ENCODE results near the gene SMG9.

SMG9 gene

DNA sequence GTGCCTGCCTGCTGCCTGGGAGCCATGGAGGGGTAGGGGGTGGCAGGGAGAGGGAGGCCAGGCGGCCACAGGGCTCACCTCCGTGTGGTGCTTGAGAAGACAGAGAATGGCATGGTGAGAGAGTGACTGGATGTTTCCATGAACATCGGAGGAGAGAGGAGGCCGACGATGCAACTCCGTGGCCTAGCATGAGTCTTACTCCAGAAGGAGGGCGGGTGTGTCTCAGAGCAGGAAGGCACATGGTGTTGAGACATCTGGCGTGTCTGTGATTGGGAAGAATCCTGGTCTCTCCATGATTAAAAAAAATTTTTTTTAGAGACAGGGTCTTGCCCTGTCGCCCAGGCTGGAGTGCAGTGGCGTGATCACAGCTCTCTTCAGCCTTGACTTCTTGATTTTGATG, 33.8 kb downstream of the SMG9 start:
- H3K9me3 ChIP-seq (ENCODE audit: control insufficient read depth, insufficient read depth, low read depth, low read length) = no peaks in the 10 kb centered on the region
- TF ChIP-seq, protein P1, sequence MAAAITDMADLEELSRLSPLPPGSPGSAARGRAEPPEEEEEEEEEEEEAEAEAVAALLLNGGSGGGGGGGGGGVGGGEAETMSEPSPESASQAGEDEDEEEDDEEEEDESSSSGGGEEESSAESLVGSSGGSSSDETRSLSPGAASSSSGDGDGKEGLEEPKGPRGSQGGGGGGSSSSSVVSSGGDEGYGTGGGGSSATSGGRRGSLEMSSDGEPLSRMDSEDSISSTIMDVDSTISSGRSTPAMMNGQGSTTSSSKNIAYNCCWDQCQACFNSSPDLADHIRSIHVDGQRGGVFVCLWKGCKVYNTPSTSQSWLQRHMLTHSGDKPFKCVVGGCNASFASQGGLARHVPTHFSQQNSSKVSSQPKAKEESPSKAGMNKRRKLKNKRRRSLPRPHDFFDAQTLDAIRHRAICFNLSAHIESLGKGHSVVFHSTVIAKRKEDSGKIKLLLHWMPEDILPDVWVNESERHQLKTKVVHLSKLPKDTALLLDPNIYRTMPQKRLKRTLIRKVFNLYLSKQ (tag by site-specific recombination; IDR thresholded peaks at IDR 0.05; ENCODE audit: borderline replicate concordance) = no peak
- no peak for TF ChIP-seq ZNF341 (tag by site-specific recombination; IDR thresholded peaks at IDR 0.05; ENCODE audit: low read depth)
- 0 out of 2 replicates have a peak, but pooled peaks have one; percentile 4 for TF ChIP-seq ZIC2 (tag by site-specific recombination; IDR thresholded peaks at IDR 0.05)
- TF ChIP-seq ZNF133 (tag by site-specific recombination; IDR thresholded peaks at IDR 0.05) = no peak
- no peak for TF ChIP-seq MEIS1 (CRISPR knock-in tag; IDR thresholded peaks at IDR 0.05; ENCODE audit: borderline replicate concordance)
- TF ChIP-seq ZSCAN23 (tag by site-specific recombination; IDR thresholded peaks at IDR 0.05) = no peak
- no peak for TF ChIP-seq ZNF155 (tag by site-specific recombination; IDR thresholded peaks at IDR 0.05)
- ChIA-PET CTCF (interaction anchor here (0.6 to 5.7 kb wide), 7 partner anchors 8 to 863 kb away, joined by 3 to 36 read pairs (median 8); partner anchors contain the start of gene PLAUR), POLR2A (interaction anchor here (1.4 to 3.3 kb wide), 2 partner anchors 52 to 53 kb away, joined by 4 to 15 read pairs; no protein-coding TSS in a partner anchor)
- H3K36me3 ChIP-seq (ENCODE audit: control insufficient read depth in 2 of 2, insufficient read depth in 1 of 2, low read length in 2 of 2) = no peaks in the 10 kb centered on the region; a peak in 1 of 3 replicates
- H3K27ac ChIP-seq (ENCODE audit: extremely low read depth, low read depth, low read length) = no peak overlapping the region
- no peaks in the 10 kb centered on the region for H3K4me1 ChIP-seq (ENCODE audit: control insufficient read depth, insufficient read depth, low read length)
- no peak overlapping the region for H3K4me3 ChIP-seq (ENCODE audit: low read depth, low read length)

DNA sequence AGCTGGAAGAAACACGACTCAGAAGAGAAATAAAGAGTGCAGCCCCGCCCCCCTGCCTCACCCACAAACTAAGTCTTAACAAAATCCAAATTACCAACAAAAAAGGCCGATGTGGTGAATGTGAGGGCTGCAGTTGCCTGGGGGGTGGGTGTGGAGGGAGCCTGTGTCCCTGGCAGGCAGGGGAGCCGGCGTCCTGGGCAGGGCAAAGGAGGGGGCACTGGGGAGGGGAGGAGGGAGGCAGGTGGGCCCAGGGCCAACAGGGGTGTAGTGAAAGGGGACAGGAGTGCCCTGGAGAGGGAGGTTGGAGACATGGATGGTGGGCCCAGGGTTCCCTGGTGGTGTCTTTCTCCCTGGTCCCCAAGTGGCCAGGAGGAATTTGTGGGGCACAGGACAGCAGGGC, 34.8 kb downstream of the SMG9 start:
- H3K9me3 ChIP-seq (ENCODE audit: control insufficient read depth, insufficient read depth, low read depth, low read length) = no peaks in the 10 kb centered on the region
- H3K27ac ChIP-seq (ENCODE audit: extremely low read depth, low read depth, low read length) = no peak overlapping the region
- CTCF ChIA-PET = interaction anchor here (0.5 to 0.6 kb wide), 3 partner anchors 13 to 125 kb away, joined by 3 to 4 read pairs (median 3); no protein-coding TSS in a partner anchor
- POLR2A ChIA-PET = interaction anchor here (1.4 kb wide), 1 partner anchor 51 kb away, joined by 4 read pairs; no protein-coding TSS in a partner anchor
- TF ChIP-seq KLF1 (tag by site-specific recombination; IDR thresholded peaks at IDR 0.05) (peak; percentile 95), ZNF558 (tag by site-specific recombination; IDR thresholded peaks at IDR 0.05) (no peak), ZIC2 (tag by site-specific recombination; IDR thresholded peaks at IDR 0.05) (0 out of 2 replicates have a peak, but pooled peaks have one; percentile 10), ZFP69B (tag by site-specific recombination; IDR thresholded peaks at IDR 0.05) (peak; percentile 62; the same call in 1 of the 2 replicates)
- TF ChIP-seq, protein P2, sequence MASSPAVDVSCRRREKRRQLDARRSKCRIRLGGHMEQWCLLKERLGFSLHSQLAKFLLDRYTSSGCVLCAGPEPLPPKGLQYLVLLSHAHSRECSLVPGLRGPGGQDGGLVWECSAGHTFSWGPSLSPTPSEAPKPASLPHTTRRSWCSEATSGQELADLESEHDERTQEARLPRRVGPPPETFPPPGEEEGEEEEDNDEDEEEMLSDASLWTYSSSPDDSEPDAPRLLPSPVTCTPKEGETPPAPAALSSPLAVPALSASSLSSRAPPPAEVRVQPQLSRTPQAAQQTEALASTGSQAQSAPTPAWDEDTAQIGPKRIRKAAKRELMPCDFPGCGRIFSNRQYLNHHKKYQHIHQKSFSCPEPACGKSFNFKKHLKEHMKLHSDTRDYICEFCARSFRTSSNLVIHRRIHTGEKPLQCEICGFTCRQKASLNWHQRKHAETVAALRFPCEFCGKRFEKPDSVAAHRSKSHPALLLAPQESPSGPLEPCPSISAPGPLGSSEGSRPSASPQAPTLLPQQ (tag by site-specific recombination; IDR thresholded peaks at IDR 0.05) = peak; percentile 84
- TF ChIP-seq, protein P3, sequence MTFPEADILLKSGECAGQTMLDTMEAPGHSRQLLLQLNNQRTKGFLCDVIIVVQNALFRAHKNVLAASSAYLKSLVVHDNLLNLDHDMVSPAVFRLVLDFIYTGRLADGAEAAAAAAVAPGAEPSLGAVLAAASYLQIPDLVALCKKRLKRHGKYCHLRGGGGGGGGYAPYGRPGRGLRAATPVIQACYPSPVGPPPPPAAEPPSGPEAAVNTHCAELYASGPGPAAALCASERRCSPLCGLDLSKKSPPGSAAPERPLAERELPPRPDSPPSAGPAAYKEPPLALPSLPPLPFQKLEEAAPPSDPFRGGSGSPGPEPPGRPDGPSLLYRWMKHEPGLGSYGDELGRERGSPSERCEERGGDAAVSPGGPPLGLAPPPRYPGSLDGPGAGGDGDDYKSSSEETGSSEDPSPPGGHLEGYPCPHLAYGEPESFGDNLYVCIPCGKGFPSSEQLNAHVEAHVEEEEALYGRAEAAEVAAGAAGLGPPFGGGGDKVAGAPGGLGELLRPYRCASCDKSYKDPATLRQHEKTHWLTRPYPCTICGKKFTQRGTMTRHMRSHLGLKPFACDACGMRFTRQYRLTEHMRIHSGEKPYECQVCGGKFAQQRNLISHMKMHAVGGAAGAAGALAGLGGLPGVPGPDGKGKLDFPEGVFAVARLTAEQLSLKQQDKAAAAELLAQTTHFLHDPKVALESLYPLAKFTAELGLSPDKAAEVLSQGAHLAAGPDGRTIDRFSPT (tag by site-specific recombination; IDR thresholded peaks at IDR 0.05) = 0 out of 2 replicates have a peak, but pooled peaks have one; percentile 10
- TF ChIP-seq, protein P4, sequence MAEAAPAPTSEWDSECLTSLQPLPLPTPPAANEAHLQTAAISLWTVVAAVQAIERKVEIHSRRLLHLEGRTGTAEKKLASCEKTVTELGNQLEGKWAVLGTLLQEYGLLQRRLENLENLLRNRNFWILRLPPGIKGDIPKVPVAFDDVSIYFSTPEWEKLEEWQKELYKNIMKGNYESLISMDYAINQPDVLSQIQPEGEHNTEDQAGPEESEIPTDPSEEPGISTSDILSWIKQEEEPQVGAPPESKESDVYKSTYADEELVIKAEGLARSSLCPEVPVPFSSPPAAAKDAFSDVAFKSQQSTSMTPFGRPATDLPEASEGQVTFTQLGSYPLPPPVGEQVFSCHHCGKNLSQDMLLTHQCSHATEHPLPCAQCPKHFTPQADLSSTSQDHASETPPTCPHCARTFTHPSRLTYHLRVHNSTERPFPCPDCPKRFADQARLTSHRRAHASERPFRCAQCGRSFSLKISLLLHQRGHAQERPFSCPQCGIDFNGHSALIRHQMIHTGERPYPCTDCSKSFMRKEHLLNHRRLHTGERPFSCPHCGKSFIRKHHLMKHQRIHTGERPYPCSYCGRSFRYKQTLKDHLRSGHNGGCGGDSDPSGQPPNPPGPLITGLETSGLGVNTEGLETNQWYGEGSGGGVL (tag by site-specific recombination; IDR thresholded peaks at IDR 0.05) = peak; percentile 60; the same call in 1 of the 2 replicates
- TF ChIP-seq, protein P5, sequence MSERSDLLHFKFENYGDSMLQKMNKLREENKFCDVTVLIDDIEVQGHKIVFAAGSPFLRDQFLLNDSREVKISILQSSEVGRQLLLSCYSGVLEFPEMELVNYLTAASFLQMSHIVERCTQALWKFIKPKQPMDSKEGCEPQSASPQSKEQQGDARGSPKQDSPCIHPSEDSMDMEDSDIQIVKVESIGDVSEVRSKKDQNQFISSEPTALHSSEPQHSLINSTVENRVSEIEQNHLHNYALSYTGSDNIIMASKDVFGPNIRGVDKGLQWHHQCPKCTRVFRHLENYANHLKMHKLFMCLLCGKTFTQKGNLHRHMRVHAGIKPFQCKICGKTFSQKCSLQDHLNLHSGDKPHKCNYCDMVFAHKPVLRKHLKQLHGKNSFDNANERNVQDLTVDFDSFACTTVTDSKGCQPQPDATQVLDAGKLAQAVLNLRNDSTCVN (tag by site-specific recombination; optimal IDR thresholded peaks at IDR 0.05) = no peak
- no peaks in the 10 kb centered on the region; a peak in 1 of 3 replicates for H3K36me3 ChIP-seq (ENCODE audit: control insufficient read depth in 2 of 2, insufficient read depth in 1 of 2, low read length in 2 of 2)
- H3K4me1 ChIP-seq (ENCODE audit: control insufficient read depth, insufficient read depth, low read length) = no peaks in the 10 kb centered on the region
- H3K4me3 ChIP-seq (ENCODE audit: low read depth, low read length) = no peak overlapping the region
